GM12801 (cell line): ENCODE data around the gene PLEKHG5.

Experiments
- CTCF ChIP-seq: IDR thresholded peaks from one replicate; pipeline ENCODE4 v1.5.1; 2011; ENCODE audit warnings: control low read depth; ENCODE audit not compliant: insufficient read length; ENCODE audit errors: extremely low read depth

PLEKHG5 gene

GRCh38 chr1:6499296-6499695 is 7.8 kb upstream of the PLEKHG5 start:
- no peak for TF ChIP-seq CTCF

GRCh38 chr1:6498576-6499111 is 7.2 kb upstream of the PLEKHG5 start:
- no peak for TF ChIP-seq CTCF

DNA sequence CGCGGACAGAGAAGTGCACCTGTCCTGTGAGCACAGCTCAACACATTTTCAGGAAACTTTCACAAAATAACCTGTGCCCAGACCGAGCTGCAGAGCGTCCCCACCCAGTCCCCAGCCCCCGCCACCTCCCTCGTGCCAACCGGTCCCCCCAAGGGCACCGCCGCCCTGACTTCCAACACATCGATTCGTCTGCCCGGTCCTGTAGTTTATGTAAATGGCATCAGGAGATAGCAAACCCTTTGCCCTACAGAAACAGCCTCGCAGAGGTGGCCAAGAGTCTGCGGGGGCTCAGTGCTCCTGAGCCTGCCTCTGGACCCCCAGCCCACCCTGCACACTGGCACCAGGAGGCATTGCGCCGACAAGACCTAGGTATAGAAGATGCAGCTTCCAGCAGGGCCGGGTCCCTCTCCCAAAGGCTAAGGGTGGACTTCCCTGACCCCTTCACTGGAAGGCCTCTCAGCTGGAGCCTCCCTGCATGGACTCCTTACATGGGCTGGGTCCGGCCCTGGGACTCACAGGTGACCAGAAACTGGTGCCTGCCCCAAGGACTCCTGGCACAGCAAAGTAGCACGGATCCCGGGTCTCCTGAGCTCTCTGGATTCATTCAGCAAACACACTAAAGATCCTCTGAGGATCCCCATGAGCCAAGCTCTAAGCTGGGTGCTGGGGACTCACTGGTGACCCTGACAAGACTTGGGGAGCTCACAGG is 6.6 kb upstream of the PLEKHG5 start:
- no peak for TF ChIP-seq CTCF

GRCh38 chr1:6497215-6497866 is 5.9 kb upstream of the PLEKHG5 start:
- no peak for TF ChIP-seq CTCF

GRCh38 chr1:6496890-6497214 is 5.4 kb upstream of the PLEKHG5 start:
- no peak for TF ChIP-seq CTCF

DNA sequence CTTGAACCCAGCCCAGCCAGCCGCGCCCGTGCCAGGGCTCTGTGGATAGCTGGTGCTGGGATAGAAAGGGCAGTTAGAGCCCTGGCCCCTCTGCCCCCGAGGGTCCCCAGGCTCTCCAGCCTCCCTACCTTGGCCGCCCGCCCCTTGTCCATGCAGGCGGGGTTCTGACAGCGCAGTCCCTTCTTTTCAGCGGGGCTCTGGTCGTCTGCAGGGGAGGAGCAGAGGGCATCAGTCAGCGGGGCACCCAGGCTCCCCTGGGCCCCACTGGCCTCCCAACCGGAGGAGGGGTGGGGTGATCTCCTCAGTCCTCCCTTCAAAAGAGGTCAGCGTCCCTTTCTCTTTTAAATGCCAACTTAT is 4.9 kb upstream of the PLEKHG5 start:
- no peak for TF ChIP-seq CTCF

DNA sequence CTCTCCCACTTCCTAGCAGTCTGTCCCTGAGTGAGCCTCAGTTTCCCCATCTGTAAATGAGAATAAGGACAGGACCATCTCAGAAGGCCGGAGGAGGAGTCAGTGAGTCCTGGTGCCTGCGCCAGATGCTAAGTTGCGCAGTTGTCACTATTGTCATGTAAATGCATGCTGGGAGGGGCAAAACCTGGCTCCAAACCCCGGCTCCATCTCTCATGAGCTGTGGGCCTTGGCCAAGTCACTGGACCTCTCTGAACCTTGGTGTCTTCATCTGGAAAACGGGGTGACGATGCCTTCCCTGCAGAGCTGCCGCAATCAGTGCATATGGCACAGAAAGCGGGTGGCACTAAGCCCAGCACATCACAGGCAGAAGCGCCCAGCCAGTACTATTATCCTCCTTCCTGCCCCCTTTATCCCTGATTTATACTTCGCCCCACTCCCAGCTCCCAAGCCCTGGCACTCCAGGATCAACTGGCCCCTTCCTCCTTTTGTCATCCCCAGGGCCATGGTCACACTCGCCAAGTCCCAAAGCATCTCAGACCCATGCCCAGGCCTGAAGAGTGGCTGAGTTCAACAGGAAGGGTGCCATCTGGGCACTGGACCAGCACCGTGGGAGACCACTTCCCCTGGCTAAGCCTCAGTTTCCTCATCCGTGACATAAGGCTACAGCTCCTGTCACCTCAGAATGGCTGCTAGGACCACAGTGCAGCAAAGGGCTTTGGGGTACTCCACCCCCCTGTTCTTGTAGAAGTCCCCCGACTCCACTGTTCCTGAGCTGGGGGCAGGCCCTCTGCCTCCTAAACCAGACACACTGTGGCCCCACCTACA is 4.3 kb upstream of the PLEKHG5 start:
- no peak for TF ChIP-seq CTCF
